K562 (cell line): ENCODE results near the gene BNC2.

Experiments
- EP300 ChIP-seq: IDR thresholded peaks from 2 replicates; pipeline ENCODE4 v1.6.1; 2012; ENCODE audit warnings: low read length, improper control_type of control experiment
- MEF2D ChIP-seq: conservative IDR thresholded peaks from 2 replicates; pipeline ENCODE4 v1.6.1; 2016; ENCODE audit warnings: low read depth, missing genetic modification characterization, missing compliant biosample characterization
- NFYB ChIP-seq: IDR thresholded peaks from 2 replicates; pipeline ENCODE4 v1.6.1; 2011; ENCODE audit warnings: mild to moderate bottlenecking, moderate library complexity; ENCODE audit not compliant: insufficient read length; ENCODE audit errors: extremely low read depth
- POLR2A ChIP-seq: fragments of 450-650 bp; conservative IDR thresholded peaks from 2 replicates; pipeline ENCODE4 v1.6.1; 2016
- SRSF1 ChIP-seq: fragments of 200-400 bp; formaldehyde crosslinking; IDR thresholded peaks from 2 replicates; pipeline ENCODE4 v1.6.1; 2017; ENCODE audit warnings: mild to moderate bottlenecking, low read depth, low read length, moderate library complexity
- XRCC3 ChIP-seq: fragments of 450-650 bp; IDR thresholded peaks from 2 replicates; pipeline ENCODE4 v1.6.1; 2017; ENCODE audit warnings: mild to moderate bottlenecking, moderate library complexity
- ZNF695 ChIP-seq: fragments of 450-650 bp; formaldehyde crosslinking; IDR thresholded peaks from 2 replicates; pipeline ENCODE4 v1.4.0; 2020; ENCODE audit warnings: mild to moderate bottlenecking, moderate library complexity
- ZNF766 ChIP-seq: fragments of 200-800 bp; sonication (Bioruptor generic); conservative IDR thresholded peaks from 2 replicates; pipeline ENCODE4 v1.6.1; 2016; ENCODE audit warnings: missing genetic modification characterization, missing compliant biosample characterization
- ZNF79 ChIP-seq: fragments of 250-450 bp; sonication (Bioruptor Pico); IDR thresholded peaks from 2 replicates; pipeline ENCODE4 v1.4.0; 2020; ENCODE audit warnings: low read depth, mild to moderate bottlenecking, moderate library complexity
- TF ChIP-seq, protein P1 (sequence below), 2 experiments: fragments of 450-650 bp; formaldehyde crosslinking in 1 of 2; IDR thresholded peaks; 2 replicates each; pipeline versions ENCODE4 v1.4.0 to v1.6.1; 2014 to 2020; ENCODE audit warnings: mild to moderate bottlenecking in 2 of 2, borderline replicate concordance in 1 of 2, low read depth in 1 of 2
- TF ChIP-seq, protein P2 (sequence below): sonication (generic); formaldehyde crosslinking; IDR thresholded peaks from 2 replicates; pipeline ENCODE4 v1.8.0; 2022; ENCODE audit warnings: mild to moderate bottlenecking, missing genetic modification reagents, borderline replicate concordance

DNA sequence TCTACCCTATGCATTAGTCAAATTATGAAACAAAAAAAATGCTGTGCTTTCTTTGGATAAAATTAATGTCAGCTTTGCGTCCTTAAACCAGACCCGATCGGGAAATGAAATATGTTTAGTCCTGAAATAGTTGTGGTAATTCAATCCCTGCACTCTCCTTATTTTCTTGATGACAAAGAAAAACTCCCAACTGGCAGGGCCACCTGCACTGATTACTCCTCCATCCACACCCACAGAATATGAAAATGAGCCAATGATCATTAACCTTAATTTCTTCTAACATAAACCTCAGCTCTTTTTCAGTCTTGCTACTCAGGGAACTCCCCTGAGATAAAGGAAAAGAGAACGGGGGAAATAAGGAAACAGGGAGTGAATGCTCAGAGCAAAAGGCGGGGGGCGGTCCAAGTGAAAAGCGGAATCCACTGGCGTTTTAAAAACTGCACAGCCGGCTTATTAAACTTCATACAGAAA is 245.3 kb downstream of the BNC2 start:
- TF ChIP-seq EP300 = no peak
- TF ChIP-seq, protein P1, sequence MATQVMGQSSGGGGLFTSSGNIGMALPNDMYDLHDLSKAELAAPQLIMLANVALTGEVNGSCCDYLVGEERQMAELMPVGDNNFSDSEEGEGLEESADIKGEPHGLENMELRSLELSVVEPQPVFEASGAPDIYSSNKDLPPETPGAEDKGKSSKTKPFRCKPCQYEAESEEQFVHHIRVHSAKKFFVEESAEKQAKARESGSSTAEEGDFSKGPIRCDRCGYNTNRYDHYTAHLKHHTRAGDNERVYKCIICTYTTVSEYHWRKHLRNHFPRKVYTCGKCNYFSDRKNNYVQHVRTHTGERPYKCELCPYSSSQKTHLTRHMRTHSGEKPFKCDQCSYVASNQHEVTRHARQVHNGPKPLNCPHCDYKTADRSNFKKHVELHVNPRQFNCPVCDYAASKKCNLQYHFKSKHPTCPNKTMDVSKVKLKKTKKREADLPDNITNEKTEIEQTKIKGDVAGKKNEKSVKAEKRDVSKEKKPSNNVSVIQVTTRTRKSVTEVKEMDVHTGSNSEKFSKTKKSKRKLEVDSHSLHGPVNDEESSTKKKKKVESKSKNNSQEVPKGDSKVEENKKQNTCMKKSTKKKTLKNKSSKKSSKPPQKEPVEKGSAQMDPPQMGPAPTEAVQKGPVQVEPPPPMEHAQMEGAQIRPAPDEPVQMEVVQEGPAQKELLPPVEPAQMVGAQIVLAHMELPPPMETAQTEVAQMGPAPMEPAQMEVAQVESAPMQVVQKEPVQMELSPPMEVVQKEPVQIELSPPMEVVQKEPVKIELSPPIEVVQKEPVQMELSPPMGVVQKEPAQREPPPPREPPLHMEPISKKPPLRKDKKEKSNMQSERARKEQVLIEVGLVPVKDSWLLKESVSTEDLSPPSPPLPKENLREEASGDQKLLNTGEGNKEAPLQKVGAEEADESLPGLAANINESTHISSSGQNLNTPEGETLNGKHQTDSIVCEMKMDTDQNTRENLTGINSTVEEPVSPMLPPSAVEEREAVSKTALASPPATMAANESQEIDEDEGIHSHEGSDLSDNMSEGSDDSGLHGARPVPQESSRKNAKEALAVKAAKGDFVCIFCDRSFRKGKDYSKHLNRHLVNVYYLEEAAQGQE (IDR thresholded peaks at IDR 0.05; ENCODE audit: borderline replicate concordance) = no peak
- TF ChIP-seq, protein P1 (CRISPR knock-in tag; IDR thresholded peaks at IDR 0.05; ENCODE audit: low read depth) = no peak
- TF ChIP-seq SRSF1 = no peak
- no peak for TF ChIP-seq ZNF766 (CRISPR knock-in tag)
- no peak for TF ChIP-seq POLR2A
- TF ChIP-seq NFYB = no peak
- TF ChIP-seq XRCC3 = no peak
- TF ChIP-seq MEF2D (tag) = no peak
- TF ChIP-seq, protein P2, sequence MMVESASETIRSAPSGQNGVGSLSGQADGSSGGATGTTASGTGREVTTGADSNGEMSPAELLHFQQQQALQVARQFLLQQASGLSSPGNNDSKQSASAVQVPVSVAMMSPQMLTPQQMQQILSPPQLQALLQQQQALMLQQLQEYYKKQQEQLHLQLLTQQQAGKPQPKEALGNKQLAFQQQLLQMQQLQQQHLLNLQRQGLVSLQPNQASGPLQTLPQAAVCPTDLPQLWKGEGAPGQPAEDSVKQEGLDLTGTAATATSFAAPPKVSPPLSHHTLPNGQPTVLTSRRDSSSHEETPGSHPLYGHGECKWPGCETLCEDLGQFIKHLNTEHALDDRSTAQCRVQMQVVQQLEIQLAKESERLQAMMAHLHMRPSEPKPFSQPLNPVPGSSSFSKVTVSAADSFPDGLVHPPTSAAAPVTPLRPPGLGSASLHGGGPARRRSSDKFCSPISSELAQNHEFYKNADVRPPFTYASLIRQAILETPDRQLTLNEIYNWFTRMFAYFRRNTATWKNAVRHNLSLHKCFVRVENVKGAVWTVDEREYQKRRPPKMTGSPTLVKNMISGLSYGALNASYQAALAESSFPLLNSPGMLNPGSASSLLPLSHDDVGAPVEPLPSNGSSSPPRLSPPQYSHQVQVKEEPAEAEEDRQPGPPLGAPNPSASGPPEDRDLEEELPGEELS (CRISPR knock-in tag) = no peak
- TF ChIP-seq ZNF79 = no peak
- no peak for TF ChIP-seq ZNF695 (CRISPR knock-in tag)
